ENCODE data around the gene ORC3. TPM values are rescaled to one million over a fixed set of nuclear protein-coding genes. Genes with fewer than 3 reads are reported as not detected.

ORC3 gene
- total and polyA plus RNA-seq, 10 of the 15 experiments (the other 5 are each of a cell fraction or from before 2014, with no cell fraction given) = 27.2 to 76.3 (median 54.6) TPM

GRCh38 chr6:87555506-87555905 lies 34.4 kb upstream of the ORC3 start:
- peak; percentile 23 for FAIRE-seq
- in situ Hi-C loops (cut with MboI) = no loop called here
- intact Hi-C loops (cut with micrococcal nuclease; ENCODE audit: unreplicated experiment) = no loop called here
- Histone ChIP-seq H3K36me3 (ENCODE audit: control insufficient read depth in 2 of 2, insufficient read depth in 2 of 2, low read length in 1 of 2) (peaks cover 1 to 9% of the 10 kb centered on the region in 2 experiments; a peak in 3 of 4 replicates), H3K4me1 (ENCODE audit: control insufficient read depth, insufficient read depth, low read length) (no peaks in the 10 kb centered on the region), H3K79me2 (ENCODE audit: control insufficient read depth, insufficient read depth, low read length) (no peaks in the 10 kb centered on the region), H3K4me3 (no peak overlapping the region), H3K27ac (ENCODE audit: control insufficient read depth, insufficient read depth) (no peak overlapping the region), H2AFZ (ENCODE audit: control insufficient read depth, low read depth, low read length) (no peak overlapping the region), H3K9ac (ENCODE audit: control insufficient read depth, insufficient read depth, low read length) (no peak overlapping the region), H3K4me2 (ENCODE audit: control insufficient read depth, insufficient read depth) (no peak overlapping the region), H4K20me1 (ENCODE audit: control insufficient read depth, insufficient read depth) (no peaks in the 10 kb centered on the region), H3K9me3 (replicated peaks; ENCODE audit: control insufficient read depth, insufficient read depth, low read length) (no peaks in the 10 kb centered on the region), H3K27me3 (replicated peaks in 1 of 2; ENCODE audit: control insufficient read depth in 2 of 2, insufficient read depth in 2 of 2, low read length in 1 of 2) (no peaks in the 10 kb centered on the region)
- no peak for ATAC-seq
- ChIA-PET SMC1A (ENCODE audit: uncharacterized antibody, unreplicated experiment) (interaction anchor here (1.2 kb wide), 1 partner anchor 147 kb away, joined by 3 read pairs; the partner anchor contains the start of gene CFAP206), CTCF (no interaction called here), RAD21 (ENCODE audit: unreplicated experiment) (no interaction called here), POLR2A (no interaction called here)
- TF ChIP-seq NR2C2 (IDR thresholded peaks at IDR 0.05; ENCODE audit: borderline replicate concordance, control insufficient read depth, insufficient read length, low read depth) (no peak), ASH2L (IDR thresholded peaks at IDR 0.05; ENCODE audit: borderline replicate concordance, low read depth) (no peak), KDM1A (IDR thresholded peaks at IDR 0.05; ENCODE audit: borderline replicate concordance) (no peak), NFIC (IDR thresholded peaks at IDR 0.05; ENCODE audit: low read depth, low read length) (no peak)
- BruUV-seq (replicated peaks) = no TSS peak
- DNase-seq (ENCODE audit: low read depth, low spot score) = no peak

GRCh38 chr6:87558446-87558845 lies 31.5 kb upstream of the ORC3 start:
- Histone ChIP-seq H3K4me1 (ENCODE audit: control insufficient read depth, insufficient read depth, low read length) (no peaks in the 10 kb centered on the region), H3K36me3 (ENCODE audit: control insufficient read depth in 2 of 2, insufficient read depth in 2 of 2, low read length in 1 of 2) (peaks cover 0 to 15% of the 10 kb centered on the region in 2 experiments), H4K20me1 (ENCODE audit: control insufficient read depth, insufficient read depth) (no peaks in the 10 kb centered on the region), H3K4me3 (no peak overlapping the region), H3K9me3 (replicated peaks; ENCODE audit: control insufficient read depth, insufficient read depth, low read length) (no peaks in the 10 kb centered on the region), H3K4me2 (ENCODE audit: control insufficient read depth, insufficient read depth) (no peak overlapping the region), H3K27me3 (replicated peaks in 1 of 2; ENCODE audit: control insufficient read depth in 2 of 2, insufficient read depth in 2 of 2, low read length in 1 of 2) (no peaks in the 10 kb centered on the region), H3K79me2 (ENCODE audit: control insufficient read depth, insufficient read depth, low read length) (no peaks in the 10 kb centered on the region), H3K9ac (ENCODE audit: control insufficient read depth, insufficient read depth, low read length) (no peak overlapping the region), H2AFZ (ENCODE audit: control insufficient read depth, low read depth, low read length) (no peak overlapping the region), H3K27ac (ENCODE audit: control insufficient read depth, insufficient read depth) (no peak overlapping the region)
- no peak for FAIRE-seq
- in situ Hi-C loops (cut with MboI) (no loop called here), intact Hi-C loops (cut with micrococcal nuclease; ENCODE audit: unreplicated experiment) (no loop called here)
- ATAC-seq = no peak
- no TSS peak for BruUV-seq (replicated peaks)
- POLR2A ChIA-PET = interaction anchor here (0.6 kb wide), 1 partner anchor 69 kb away, joined by 3 read pairs; no protein-coding TSS in a partner anchor
- CTCF ChIA-PET = interaction anchor here (0.6 kb wide), 1 partner anchor 273 kb away, joined by 3 read pairs; no protein-coding TSS in a partner anchor
- no peak for DNase-seq (ENCODE audit: low read depth, low spot score)
- SMC1A ChIA-PET (ENCODE audit: uncharacterized antibody, unreplicated experiment) = interaction anchor here (0.9 to 1.6 kb wide), 4 partner anchors 8 to 679 kb away, joined by 3 to 5 read pairs (median 3); no protein-coding TSS in a partner anchor
- RAD21 ChIA-PET (ENCODE audit: unreplicated experiment) = no interaction called here
- TF ChIP-seq MLLT1 (IDR thresholded peaks at IDR 0.05) (no peak), DPF2 (IDR thresholded peaks at IDR 0.05) (no peak), ZBED1 (IDR thresholded peaks at IDR 0.05; ENCODE audit: borderline replicate concordance) (no peak), PAX5 (IDR thresholded peaks at IDR 0.05; ENCODE audit: borderline replicate concordance, low read depth, low read length) (no peak), SIX5 (IDR thresholded peaks at IDR 0.05; ENCODE audit: low read depth, low read length, severe bottlenecking) (no peak), NFXL1 (IDR thresholded peaks at IDR 0.05; ENCODE audit: borderline replicate concordance) (no peak), ZBTB40 (IDR thresholded peaks at IDR 0.05; ENCODE audit: borderline replicate concordance) (no peak), SMARCA5 (IDR thresholded peaks at IDR 0.05) (no peak)
